Spleen (tissue), 7 donors: ENCODE data around the gene UCP2.

Experiments
- CTCF ChIP-seq, 11 experiments: fragments of 200-600 bp in 7 of 11; fragments of 450-650 bp in 4 of 11; sonication (generic) in 4 of 11; IDR thresholded peaks in 8 of 11; conservative IDR thresholded peaks in 3 of 11; 1 replicate in 7 of 11; 2 replicates in 4 of 11; pipeline versions ENCODE4 v1.4.0 to v1.8.0; 2016 to 2021; ENCODE audit warnings: antibody characterized with exemption in 11 of 11, inconsistent platforms in 4 of 11, mild to moderate bottlenecking in 1 of 11
- POLR2AphosphoS5 ChIP-seq, 3 donors: sonication (generic); formaldehyde crosslinking; IDR thresholded peaks; one replicate each; pipeline ENCODE4 v1.5.1; 2017; ENCODE audit warnings: antibody characterized with exemption in 3 of 3
- donor health status: DM: no; HTN: no; CAD: no; lungs with moderate emphysema.
- donor health status: DM: no; HTN: no; CAD: no.
- donor health status: DM: no; HTN: no; CAD: no.

DNA sequence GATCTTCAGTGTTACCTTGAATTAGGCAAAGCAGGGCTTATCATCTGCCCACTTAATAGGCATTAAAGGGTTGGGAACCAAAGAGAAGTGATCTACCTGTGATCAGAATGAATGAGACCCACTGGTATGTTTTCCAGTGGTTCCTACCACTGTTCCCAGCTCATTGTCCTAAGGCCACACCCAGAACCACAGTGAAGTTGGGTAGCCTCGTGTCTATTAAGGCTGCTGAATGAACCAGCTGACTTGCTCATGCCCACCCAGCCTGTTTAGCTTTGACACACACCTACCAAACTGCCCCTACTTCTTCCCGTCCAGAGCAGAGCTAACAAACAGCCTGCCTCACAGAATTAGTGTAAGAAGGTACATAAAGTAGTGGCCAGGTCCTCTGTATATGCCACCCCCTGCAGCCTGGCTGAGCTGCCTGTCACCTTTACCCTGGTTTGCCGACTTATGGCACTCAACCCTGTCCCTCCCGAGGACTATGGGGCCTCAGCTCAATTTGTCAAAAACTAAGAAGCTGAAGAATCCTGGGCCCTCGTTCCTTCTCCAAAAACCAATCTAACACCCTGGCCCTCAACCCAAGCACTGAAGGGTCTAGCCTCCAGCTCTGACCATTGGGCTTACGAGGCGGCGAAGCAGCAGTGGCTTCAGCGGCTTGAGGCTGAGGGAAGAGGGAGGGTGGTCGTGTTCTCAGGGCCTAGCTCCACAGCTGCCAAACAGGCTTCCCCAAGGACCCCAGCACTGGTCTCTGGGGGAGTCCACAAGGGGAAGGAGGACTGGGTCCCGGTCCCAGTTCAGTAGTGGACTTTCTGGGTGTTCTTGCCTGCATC, 9.8 kb downstream of the UCP2 start:
- TF ChIP-seq POLR2AphosphoS5 (IDR thresholded peaks at IDR 0.05), result peak; percentile 62 to 78 (median 78)
- no peak for TF ChIP-seq CTCF (IDR thresholded peaks at IDR 0.05 in 8 of 11, conservative IDR thresholded peaks at IDR 0.05 in 3 of 11)
